DOHH2 (cell line): ENCODE data around the gene RHBG.

Source experiments
- EZH2phosphoT487 ChIP-seq: fragments of 200-600 bp; sonication (generic); IDR thresholded peaks from 2 replicates; pipeline ENCODE4 v1.6.1; 2017; ENCODE audit warnings: borderline replicate concordance, mild to moderate bottlenecking, antibody characterized with exemption, low read length, moderate library complexity, mixed read lengths
- TF ChIP-seq, protein P1 (sequence below): fragments of 200-600 bp; sonication (generic); IDR thresholded peaks from one replicate; pipeline ENCODE4 v1.5.1; 2014; ENCODE audit warnings: antibody characterized with exemption, mild to moderate bottlenecking, low read depth, low read length; ENCODE audit not compliant: poor library complexity, severe bottlenecking

DNA sequence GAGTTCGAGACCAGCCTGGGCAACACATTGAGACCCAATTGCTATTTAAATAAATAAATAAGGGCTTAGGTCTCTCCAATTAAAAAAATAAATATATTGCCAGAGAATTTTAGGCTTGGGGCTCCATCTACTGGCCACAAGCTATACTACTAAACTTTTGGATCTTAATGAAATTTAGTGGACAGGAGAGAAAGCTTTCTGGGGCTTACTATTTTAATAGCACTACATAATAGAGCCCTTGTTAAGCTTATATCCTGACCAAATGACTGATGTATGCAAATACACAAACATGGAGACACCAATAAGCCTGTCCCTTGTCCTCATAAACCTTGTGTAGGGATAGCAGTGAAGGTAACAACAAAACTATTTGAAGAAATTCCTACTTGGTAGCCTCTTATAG lies 49.3 kb upstream of the RHBG start:
- TF ChIP-seq, protein P1, sequence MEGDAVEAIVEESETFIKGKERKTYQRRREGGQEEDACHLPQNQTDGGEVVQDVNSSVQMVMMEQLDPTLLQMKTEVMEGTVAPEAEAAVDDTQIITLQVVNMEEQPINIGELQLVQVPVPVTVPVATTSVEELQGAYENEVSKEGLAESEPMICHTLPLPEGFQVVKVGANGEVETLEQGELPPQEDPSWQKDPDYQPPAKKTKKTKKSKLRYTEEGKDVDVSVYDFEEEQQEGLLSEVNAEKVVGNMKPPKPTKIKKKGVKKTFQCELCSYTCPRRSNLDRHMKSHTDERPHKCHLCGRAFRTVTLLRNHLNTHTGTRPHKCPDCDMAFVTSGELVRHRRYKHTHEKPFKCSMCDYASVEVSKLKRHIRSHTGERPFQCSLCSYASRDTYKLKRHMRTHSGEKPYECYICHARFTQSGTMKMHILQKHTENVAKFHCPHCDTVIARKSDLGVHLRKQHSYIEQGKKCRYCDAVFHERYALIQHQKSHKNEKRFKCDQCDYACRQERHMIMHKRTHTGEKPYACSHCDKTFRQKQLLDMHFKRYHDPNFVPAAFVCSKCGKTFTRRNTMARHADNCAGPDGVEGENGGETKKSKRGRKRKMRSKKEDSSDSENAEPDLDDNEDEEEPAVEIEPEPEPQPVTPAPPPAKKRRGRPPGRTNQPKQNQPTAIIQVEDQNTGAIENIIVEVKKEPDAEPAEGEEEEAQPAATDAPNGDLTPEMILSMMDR: peak; percentile 62
- no peak for TF ChIP-seq EZH2phosphoT487
